Brain microvascular endothelial cell (primary cell): ENCODE measurements around the gene XYLT2.

Source experiments
- DNase-seq: peaks from one replicate; pipeline ENCODE4 v3.0.0-alpha.2; 2020
- H3K27ac ChIP-seq: fragments of 250-450 bp; sonication (Bioruptor Pico); 2 replicates; pipeline ENCODE4 v1.5.1; 2020; ENCODE audit warnings: mild to moderate bottlenecking, moderate library complexity
- H3K27me3 ChIP-seq: fragments of 250-450 bp; sonication (Bioruptor Pico); replicated peaks from 2 replicates; pipeline ENCODE4 v1.5.1; 2020; ENCODE audit warnings: mild to moderate bottlenecking
- H3K36me3 ChIP-seq: fragments of 250-450 bp; sonication (Bioruptor Pico); replicated peaks from 2 replicates; pipeline ENCODE4 v1.5.1; 2020; ENCODE audit warnings: mild to moderate bottlenecking
- H3K4me3 ChIP-seq: 2 replicates; pipeline ENCODE4 v1.5.1; 2011; ENCODE audit warnings: low read depth, mild to moderate bottlenecking, control low read depth, low read length, moderate library complexity
- in situ Hi-C: cut with HindIII; loops from 2 replicates; pipeline ENCODE4 v1.10.0; 2017; ENCODE audit warnings: low sequenced_read_pairs, low pct_ligation_motif_present
- TF ChIP-seq, protein P1 (sequence below): IDR thresholded peaks from 2 replicates; pipeline ENCODE4 v1.5.1; 2011; ENCODE audit warnings: low read depth, mild to moderate bottlenecking, moderate library complexity, low read length, control low read depth, inconsistent platforms; ENCODE audit errors: missing control alignments

Gene XYLT2

DNA sequence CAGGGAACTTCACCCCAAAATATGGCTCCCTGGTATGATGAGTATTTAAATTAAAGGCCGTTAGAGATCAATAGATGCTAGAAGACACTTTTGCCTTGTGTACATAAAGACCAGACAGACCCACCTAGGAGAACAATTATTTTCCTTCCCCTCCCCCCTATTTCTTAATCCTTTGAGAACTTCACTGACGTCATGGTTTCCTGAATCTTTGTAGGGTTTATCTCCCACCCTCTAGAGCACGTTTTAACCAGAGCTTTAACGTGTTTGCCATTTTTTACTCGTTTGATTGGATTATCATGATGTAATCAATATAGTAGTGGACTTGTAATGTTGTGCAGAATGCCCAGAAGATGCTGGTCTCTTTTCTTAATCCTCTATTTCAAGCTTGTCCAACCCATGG lies 22.9 kb upstream of the XYLT2 start:
- no peak for DNase-seq
- TF ChIP-seq, protein P1, sequence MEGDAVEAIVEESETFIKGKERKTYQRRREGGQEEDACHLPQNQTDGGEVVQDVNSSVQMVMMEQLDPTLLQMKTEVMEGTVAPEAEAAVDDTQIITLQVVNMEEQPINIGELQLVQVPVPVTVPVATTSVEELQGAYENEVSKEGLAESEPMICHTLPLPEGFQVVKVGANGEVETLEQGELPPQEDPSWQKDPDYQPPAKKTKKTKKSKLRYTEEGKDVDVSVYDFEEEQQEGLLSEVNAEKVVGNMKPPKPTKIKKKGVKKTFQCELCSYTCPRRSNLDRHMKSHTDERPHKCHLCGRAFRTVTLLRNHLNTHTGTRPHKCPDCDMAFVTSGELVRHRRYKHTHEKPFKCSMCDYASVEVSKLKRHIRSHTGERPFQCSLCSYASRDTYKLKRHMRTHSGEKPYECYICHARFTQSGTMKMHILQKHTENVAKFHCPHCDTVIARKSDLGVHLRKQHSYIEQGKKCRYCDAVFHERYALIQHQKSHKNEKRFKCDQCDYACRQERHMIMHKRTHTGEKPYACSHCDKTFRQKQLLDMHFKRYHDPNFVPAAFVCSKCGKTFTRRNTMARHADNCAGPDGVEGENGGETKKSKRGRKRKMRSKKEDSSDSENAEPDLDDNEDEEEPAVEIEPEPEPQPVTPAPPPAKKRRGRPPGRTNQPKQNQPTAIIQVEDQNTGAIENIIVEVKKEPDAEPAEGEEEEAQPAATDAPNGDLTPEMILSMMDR, result no peak
- in situ Hi-C loops, result no loop called here
- Histone ChIP-seq H3K4me3 (no peak overlapping the region), H3K27me3 (no peaks in the 10 kb centered on the region), H3K36me3 (no peaks in the 10 kb centered on the region), H3K27ac (no peak overlapping the region)

- H3K27ac ChIP-seq, result no peak overlapping the region
- DNase-seq, result no peak
- no peaks in the 10 kb centered on the region for H3K27me3 ChIP-seq
- TF ChIP-seq, protein P1, result no peak
- no peaks in the 10 kb centered on the region for H3K36me3 ChIP-seq
- in situ Hi-C loops, result no loop called here
- no peak overlapping the region for H3K4me3 ChIP-seq
Observed at GRCh38 chr17:50325906-50326305, 20.0 kb upstream of the XYLT2 start.

DNA sequence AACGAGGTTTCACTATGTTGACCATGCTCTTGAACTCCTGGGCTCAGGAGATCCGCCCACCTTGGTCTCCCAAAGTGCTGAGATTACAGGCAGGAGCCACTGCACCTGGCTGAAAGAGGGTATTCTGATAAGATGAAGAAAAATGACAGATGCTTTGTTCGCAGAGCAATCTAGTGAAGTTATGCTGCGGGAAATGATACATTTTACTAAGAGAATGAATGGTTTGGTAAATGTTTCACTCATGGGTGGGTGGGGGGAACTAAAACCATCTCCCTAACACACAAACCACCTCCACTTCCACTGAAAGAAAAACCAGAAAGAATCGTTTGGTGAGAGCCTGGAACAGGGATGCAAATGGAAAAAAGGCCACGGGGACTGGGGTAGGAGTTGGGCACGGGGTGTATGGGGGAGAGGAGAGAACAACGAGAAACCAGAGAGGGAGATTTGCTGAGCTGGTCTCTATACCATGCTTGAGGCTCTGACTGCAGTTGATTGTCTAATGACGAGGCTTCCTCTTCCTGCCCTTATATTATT lies 19.0 kb upstream of the XYLT2 start:
- in situ Hi-C loops, result no loop called here
- no peak for DNase-seq
- TF ChIP-seq, protein P1, result no peak
- H3K27me3 ChIP-seq, result no peaks in the 10 kb centered on the region
- H3K4me3 ChIP-seq, result no peak overlapping the region
- no peak overlapping the region for H3K27ac ChIP-seq
- H3K36me3 ChIP-seq, result no peaks in the 10 kb centered on the region

DNA sequence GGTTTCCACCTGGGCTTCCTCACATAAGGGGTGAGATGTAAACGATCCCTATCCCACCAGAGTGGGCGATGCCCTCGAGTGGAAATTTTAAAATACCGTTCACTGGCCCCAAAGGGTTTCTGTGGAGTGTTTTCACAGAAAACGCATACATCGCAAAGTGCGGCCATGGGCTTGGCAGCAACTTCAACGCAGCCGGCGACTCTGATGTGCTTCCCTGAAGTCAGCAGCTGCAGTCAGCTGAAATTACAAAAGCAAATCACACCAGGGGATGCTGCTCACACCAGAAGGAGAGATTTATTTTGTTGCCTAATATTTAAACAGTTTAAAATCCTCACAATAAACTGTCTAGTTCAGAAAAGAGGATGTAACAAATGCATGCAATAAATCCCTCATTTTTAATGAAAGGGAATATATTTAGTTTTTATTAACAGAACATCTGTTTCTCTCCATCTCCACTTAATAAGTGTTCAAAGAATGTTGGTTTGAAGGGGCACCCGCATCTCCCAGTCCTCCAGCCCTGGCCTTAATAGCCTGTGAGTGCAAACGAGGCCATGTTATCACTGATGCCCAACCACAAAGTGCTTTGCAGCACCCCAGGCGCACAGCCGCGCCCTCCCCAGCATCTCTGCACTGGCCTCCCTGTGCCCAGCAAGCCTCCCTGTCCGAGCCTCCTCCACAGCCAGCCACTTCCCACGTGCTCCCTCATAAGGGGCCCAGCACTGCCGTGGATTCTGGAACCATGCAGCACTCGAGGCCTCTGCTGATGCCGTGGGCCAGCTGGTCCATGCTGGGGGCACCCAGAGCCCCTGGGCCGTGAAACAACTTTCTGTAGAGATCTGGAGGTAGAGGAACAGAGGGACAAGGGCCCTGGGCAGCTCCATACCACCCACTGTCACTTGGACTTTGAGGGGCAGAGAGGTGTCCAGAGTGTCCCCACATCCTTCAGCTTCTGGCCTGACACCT lies 17.3 kb upstream of the XYLT2 start:
- no peaks in the 10 kb centered on the region for H3K27me3 ChIP-seq
- DNase-seq, result no peak
- H3K27ac ChIP-seq, result no peak overlapping the region
- H3K4me3 ChIP-seq, result no peak overlapping the region
- H3K36me3 ChIP-seq, result no peaks in the 10 kb centered on the region
- TF ChIP-seq, protein P1, result no peak
- in situ Hi-C loops, result no loop called here

DNA sequence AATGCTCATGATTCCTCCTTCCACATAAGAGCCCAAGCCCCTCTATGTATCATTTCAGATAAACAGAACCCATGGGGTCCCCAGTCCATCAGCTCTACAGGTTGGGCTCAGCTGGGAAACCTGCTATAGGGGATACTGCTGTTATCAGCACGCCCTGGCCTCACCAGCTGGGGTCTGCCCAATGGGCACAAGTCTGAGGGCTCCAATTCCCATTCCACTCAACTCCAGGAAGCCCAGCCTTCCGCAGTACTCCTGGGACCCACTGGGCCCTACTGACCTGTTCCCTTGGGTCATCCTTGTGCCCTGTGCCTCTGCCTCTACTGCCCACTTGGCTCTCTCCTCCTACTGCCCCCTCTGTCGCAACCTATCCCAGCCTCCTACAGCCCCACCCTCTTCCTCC lies 16.2 kb upstream of the XYLT2 start:
- in situ Hi-C loops, result no loop called here
- Histone ChIP-seq H3K27me3 (no peaks in the 10 kb centered on the region), H3K4me3 (no peak overlapping the region), H3K36me3 (no peaks in the 10 kb centered on the region), H3K27ac (no peak overlapping the region)
- DNase-seq, result no peak
- TF ChIP-seq, protein P1, result no peak
